Fibroblast of lung (primary cell): ENCODE measurements around the gene PRDM16. TPM values are rescaled to one million over a fixed set of nuclear protein-coding genes. Genes with fewer than 3 reads are reported as not detected.

Source experiments
- DNase-seq, 2 donors: peaks; one replicate each; pipeline versions ENCODE4 v3.0.0 to v3.0.0-alpha.2; 2010; ENCODE audit warnings: low read depth in 2 of 2
- H2AFZ ChIP-seq: 2 replicates; pipeline ENCODE4 v1.5.1; 2012; ENCODE audit warnings: low read length, control low read depth, inconsistent platforms
- H3K27ac ChIP-seq: 2 replicates; pipeline ENCODE4 v1.5.1; 2011; ENCODE audit warnings: low read length, control low read depth; ENCODE audit not compliant: insufficient read depth
- H3K27me3 ChIP-seq: 2 replicates; pipeline ENCODE4 v1.5.1; 2011; ENCODE audit warnings: mild to moderate bottlenecking, low read length; ENCODE audit not compliant: control insufficient read depth, insufficient read depth
- H3K36me3 ChIP-seq: 2 replicates; pipeline ENCODE4 v1.5.1; 2011; ENCODE audit warnings: low read length; ENCODE audit not compliant: control insufficient read depth, insufficient read depth
- H3K4me1 ChIP-seq: 2 replicates; pipeline ENCODE4 v1.5.1; 2011; ENCODE audit warnings: low read length; ENCODE audit not compliant: control insufficient read depth, insufficient read depth; ENCODE audit errors: extremely low read depth
- H3K4me2 ChIP-seq: 2 replicates; pipeline ENCODE4 v1.5.1; 2011; ENCODE audit warnings: low read length, control low read depth; ENCODE audit not compliant: insufficient read depth; ENCODE audit errors: extremely low read depth
- H3K4me3 ChIP-seq, 4 experiments: fragments of 200-600 bp in 1 of 4; sonication (generic) in 1 of 4; replicated peaks in 1 of 4; 2 replicates each; pipeline ENCODE4 v1.5.1; 2011 to 2016; ENCODE audit warnings: low read length in 4 of 4, low read depth in 3 of 4, mild to moderate bottlenecking in 3 of 4, control low read depth in 2 of 4, inconsistent platforms in 1 of 4, mixed read lengths in 1 of 4; ENCODE audit not compliant: insufficient read depth in 1 of 4; ENCODE audit errors: control extremely low read depth in 1 of 4
- H3K79me2 ChIP-seq: 2 replicates; pipeline ENCODE4 v1.5.1; 2012; ENCODE audit warnings: mild to moderate bottlenecking, low read length, inconsistent platforms; ENCODE audit not compliant: control insufficient read depth, insufficient read depth
- H3K9ac ChIP-seq: 2 replicates; pipeline ENCODE4 v1.5.1; 2011; ENCODE audit warnings: mild to moderate bottlenecking, low read length, control low read depth; ENCODE audit not compliant: insufficient read depth
- H3K9me3 ChIP-seq: 2 replicates; pipeline ENCODE4 v1.5.1; 2012; ENCODE audit warnings: low read depth, low read length; ENCODE audit not compliant: control insufficient read depth, insufficient read depth
- H4K20me1 ChIP-seq: 2 replicates; pipeline ENCODE4 v1.5.1; 2011; ENCODE audit warnings: low read length; ENCODE audit not compliant: control insufficient read depth, insufficient read depth; ENCODE audit errors: extremely low read depth
- EZH2 ChIP-seq: IDR thresholded peaks from 2 replicates; pipeline ENCODE4 v1.5.1; 2012; ENCODE audit warnings: low read length, control low read depth, mild to moderate bottlenecking; ENCODE audit errors: missing control alignments
- polyA plus RNA-seq, 2 donors: library from polyadenylated mRNA; depleted of rRNA in 1 of 2; stranded (reverse) in 1 of 2; unstranded in 1 of 2; fragments of >200 nt; gene quantifications; 2 replicates each; pipeline ENCODE4 v1.2.1, GENCODE V29; 2011 to 2012; ENCODE audit warnings: missing spikeins in 1 of 2
- total RNA-seq: library from RNA; depleted of rRNA; stranded (reverse); fragments of >200 nt; gene quantifications from 2 replicates; pipeline ENCODE4 v1.2.1, GENCODE V29; 2014
- TF ChIP-seq, protein P1 (sequence below), 2 donors: IDR thresholded peaks in 1 of 2; conservative IDR thresholded peaks in 1 of 2; 1 replicate in 1 of 2; 2 replicates in 1 of 2; pipeline ENCODE4 v1.5.1; 2011 to 2012; ENCODE audit warnings: low read length in 2 of 2, control low read depth in 1 of 2, inconsistent platforms in 1 of 2, low read depth in 1 of 2, mild to moderate bottlenecking in 1 of 2

PRDM16 gene
- total and polyA plus RNA-seq, 2 donors (not counting 1 experiment from before 2014, with no cell fraction given) = 0.30 to 1.8 TPM

GRCh38 chr1:3440711-3441409 is 371.9 kb downstream of the PRDM16 start:
- no peaks in the 10 kb centered on the region for H3K79me2 ChIP-seq
- H3K27me3 ChIP-seq = peaks cover 4% of the 10 kb centered on the region
- no peak overlapping the region for H3K9ac ChIP-seq
- no peaks in the 10 kb centered on the region for H3K9me3 ChIP-seq
- H3K4me3 ChIP-seq = no peak overlapping the region
- H3K36me3 ChIP-seq = no peaks in the 10 kb centered on the region
- no peaks in the 10 kb centered on the region for H4K20me1 ChIP-seq
- DNase-seq = no peak
- no peaks in the 10 kb centered on the region for H3K4me1 ChIP-seq
- no peak for TF ChIP-seq EZH2
- TF ChIP-seq, protein P1, sequence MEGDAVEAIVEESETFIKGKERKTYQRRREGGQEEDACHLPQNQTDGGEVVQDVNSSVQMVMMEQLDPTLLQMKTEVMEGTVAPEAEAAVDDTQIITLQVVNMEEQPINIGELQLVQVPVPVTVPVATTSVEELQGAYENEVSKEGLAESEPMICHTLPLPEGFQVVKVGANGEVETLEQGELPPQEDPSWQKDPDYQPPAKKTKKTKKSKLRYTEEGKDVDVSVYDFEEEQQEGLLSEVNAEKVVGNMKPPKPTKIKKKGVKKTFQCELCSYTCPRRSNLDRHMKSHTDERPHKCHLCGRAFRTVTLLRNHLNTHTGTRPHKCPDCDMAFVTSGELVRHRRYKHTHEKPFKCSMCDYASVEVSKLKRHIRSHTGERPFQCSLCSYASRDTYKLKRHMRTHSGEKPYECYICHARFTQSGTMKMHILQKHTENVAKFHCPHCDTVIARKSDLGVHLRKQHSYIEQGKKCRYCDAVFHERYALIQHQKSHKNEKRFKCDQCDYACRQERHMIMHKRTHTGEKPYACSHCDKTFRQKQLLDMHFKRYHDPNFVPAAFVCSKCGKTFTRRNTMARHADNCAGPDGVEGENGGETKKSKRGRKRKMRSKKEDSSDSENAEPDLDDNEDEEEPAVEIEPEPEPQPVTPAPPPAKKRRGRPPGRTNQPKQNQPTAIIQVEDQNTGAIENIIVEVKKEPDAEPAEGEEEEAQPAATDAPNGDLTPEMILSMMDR (conservative IDR thresholded peaks at IDR 0.05 in 1 of 2, IDR thresholded peaks at IDR 0.05 in 1 of 2; ENCODE audit: low read depth in 1 of 2, low read length in 2 of 2) = no peak
- no peak overlapping the region for H2AFZ ChIP-seq
- H3K27ac ChIP-seq = no peak overlapping the region
- no peak overlapping the region for H3K4me2 ChIP-seq

GRCh38 chr1:3441410-3441847 is 372.4 kb downstream of the PRDM16 start:
- Histone ChIP-seq H3K36me3 (no peaks in the 10 kb centered on the region), H3K4me2 (no peak overlapping the region), H3K27me3 (peaks cover 4% of the 10 kb centered on the region), H3K4me3 (no peak overlapping the region), H4K20me1 (no peaks in the 10 kb centered on the region), H3K27ac (no peak overlapping the region), H3K9ac (no peak overlapping the region), H3K4me1 (no peaks in the 10 kb centered on the region), H3K9me3 (no peaks in the 10 kb centered on the region), H2AFZ (no peak overlapping the region), H3K79me2 (no peaks in the 10 kb centered on the region)
- TF ChIP-seq, protein P1 (conservative IDR thresholded peaks at IDR 0.05 in 1 of 2, IDR thresholded peaks at IDR 0.05 in 1 of 2; ENCODE audit: low read depth in 1 of 2, low read length in 2 of 2) = no peak
- no peak for TF ChIP-seq EZH2
- DNase-seq = no peak

GRCh38 chr1:3441880-3442279 is 372.9 kb downstream of the PRDM16 start:
- Histone ChIP-seq H3K27ac (no peak overlapping the region), H3K27me3 (peaks cover 4% of the 10 kb centered on the region), H3K9me3 (no peaks in the 10 kb centered on the region), H3K9ac (no peak overlapping the region), H2AFZ (no peak overlapping the region), H3K4me1 (no peaks in the 10 kb centered on the region), H3K79me2 (no peaks in the 10 kb centered on the region), H3K4me3 (no peak overlapping the region), H4K20me1 (no peaks in the 10 kb centered on the region), H3K36me3 (no peaks in the 10 kb centered on the region), H3K4me2 (no peak overlapping the region)
- no peak for DNase-seq
- TF ChIP-seq, protein P1 (conservative IDR thresholded peaks at IDR 0.05 in 1 of 2, IDR thresholded peaks at IDR 0.05 in 1 of 2; ENCODE audit: low read depth in 1 of 2, low read length in 2 of 2) = no peak
- TF ChIP-seq EZH2 = no peak
